NT2/D1 (cell line): ENCODE data around the gene SIDT1.

Source experiments
- DNase-seq: peaks from one replicate; pipeline ENCODE4 v3.0.0-alpha.2; 2011; ENCODE audit warnings: low read depth, low spot score
- H3K27me3 ChIP-seq: 2 replicates; pipeline ENCODE4 v1.6.0; 2011; ENCODE audit warnings: mild to moderate bottlenecking; ENCODE audit not compliant: insufficient read length, insufficient read depth
- H3K36me3 ChIP-seq: 2 replicates; pipeline ENCODE4 v1.6.1; 2011; ENCODE audit warnings: mild to moderate bottlenecking, low read length, mixed read lengths; ENCODE audit not compliant: insufficient read depth, insufficient read length
- H3K4me1 ChIP-seq: 2 replicates; pipeline ENCODE4 v1.5.1; 2011; ENCODE audit not compliant: insufficient read depth, insufficient read length
- H3K4me3 ChIP-seq: 2 replicates; pipeline ENCODE4 v1.5.1; 2011; ENCODE audit warnings: low read depth; ENCODE audit not compliant: insufficient read length
- H3K9ac ChIP-seq: 2 replicates; pipeline ENCODE4 v1.6.0; 2011; ENCODE audit warnings: low read depth; ENCODE audit not compliant: insufficient read length
- H3K9me3 ChIP-seq: 2 replicates; pipeline ENCODE4 v1.5.1; 2011; ENCODE audit warnings: mild to moderate bottlenecking, low read length; ENCODE audit not compliant: insufficient read depth
- SUZ12 ChIP-seq: IDR thresholded peaks from 2 replicates; pipeline ENCODE4 v1.6.1; 2011; ENCODE audit not compliant: insufficient read length, insufficient read depth; ENCODE audit errors: extremely low read depth
- YY1 ChIP-seq: IDR thresholded peaks from 2 replicates; pipeline ENCODE4 v1.6.1; 2011; ENCODE audit not compliant: insufficient read length, insufficient read depth
- ZNF274 ChIP-seq: IDR thresholded peaks from 2 replicates; pipeline ENCODE4 v1.6.1; 2011; ENCODE audit warnings: mild to moderate bottlenecking, low read depth, low read length

The SIDT1 gene

GRCh38 chr3:113501597-113501996 lies 30.8 kb upstream of the SIDT1 start:
- no peak overlapping the region for H3K9ac ChIP-seq

GRCh38 chr3:113505867-113506266 lies 26.5 kb upstream of the SIDT1 start:
- Histone ChIP-seq H3K27me3 (no peaks in the 10 kb centered on the region), H3K4me3 (no peak overlapping the region), H3K9me3 (no peaks in the 10 kb centered on the region), H3K36me3 (peaks cover 23% of the 10 kb centered on the region), H3K9ac (no peak overlapping the region), H3K4me1 (no peaks in the 10 kb centered on the region)
- TF ChIP-seq YY1 (no peak), SUZ12 (no peak), ZNF274 (no peak)
- no peak for DNase-seq

More at GRCh38 chr3:113501597-113501996, 30.8 kb upstream of the SIDT1 start:
- H3K27me3 ChIP-seq = no peaks in the 10 kb centered on the region
- H3K9me3 ChIP-seq = no peaks in the 10 kb centered on the region
- H3K4me3 ChIP-seq = no peak overlapping the region
- peaks cover 36% of the 10 kb centered on the region for H3K36me3 ChIP-seq
- TF ChIP-seq YY1 = no peak
- no peak for TF ChIP-seq ZNF274
- TF ChIP-seq SUZ12 = no peak
- no peak for DNase-seq
- no peaks in the 10 kb centered on the region for H3K4me1 ChIP-seq

- Histone ChIP-seq H3K27me3 (no peaks in the 10 kb centered on the region), H3K9ac (no peak overlapping the region), H3K9me3 (no peaks in the 10 kb centered on the region), H3K36me3 (peaks cover 25% of the 10 kb centered on the region), H3K4me3 (no peak overlapping the region), H3K4me1 (no peaks in the 10 kb centered on the region)
- no peak for DNase-seq
- TF ChIP-seq YY1 (no peak), SUZ12 (no peak), ZNF274 (no peak)
Measured at GRCh38 chr3:113507501-113508067, 24.8 kb upstream of the SIDT1 start.

GRCh38 chr3:113508966-113509365 lies 23.4 kb upstream of the SIDT1 start:
- peaks cover 24% of the 10 kb centered on the region for H3K36me3 ChIP-seq
- no peak overlapping the region for H3K9ac ChIP-seq
- H3K27me3 ChIP-seq = no peaks in the 10 kb centered on the region
- TF ChIP-seq ZNF274 = no peak
- no peak for TF ChIP-seq YY1
- no peak for TF ChIP-seq SUZ12
- no peak for DNase-seq
- no peaks in the 10 kb centered on the region for H3K9me3 ChIP-seq
- H3K4me3 ChIP-seq = no peak overlapping the region
- no peaks in the 10 kb centered on the region for H3K4me1 ChIP-seq

- Histone ChIP-seq H3K36me3 (peaks cover 2% of the 10 kb centered on the region), H3K27me3 (no peaks in the 10 kb centered on the region), H3K9me3 (no peaks in the 10 kb centered on the region; the same call in 1 of the 2 replicates), H3K9ac (peak overlapping the region; percentile 86), H3K4me3 (peak overlapping the region; percentile 95), H3K4me1 (no peaks in the 10 kb centered on the region)
- DNase-seq = no peak
- TF ChIP-seq ZNF274 = no peak
- no peak for TF ChIP-seq SUZ12
- no peak for TF ChIP-seq YY1
Measured at GRCh38 chr3:113514265-113514769, 18.0 kb upstream of the SIDT1 start.

- H3K27me3 ChIP-seq = no peaks in the 10 kb centered on the region
- no peaks in the 10 kb centered on the region; the same call in 1 of the 2 replicates for H3K9me3 ChIP-seq
- no peak for DNase-seq
- peak overlapping the region; percentile 86 for H3K9ac ChIP-seq
- H3K4me3 ChIP-seq = peak overlapping the region; percentile 95
- no peaks in the 10 kb centered on the region for H3K4me1 ChIP-seq
- TF ChIP-seq SUZ12 (no peak), YY1 (no peak), ZNF274 (no peak)
- H3K36me3 ChIP-seq = peaks cover 2% of the 10 kb centered on the region
Measured at GRCh38 chr3:113516115-113516505, 16.2 kb upstream of the SIDT1 start.

GRCh38 chr3:113521981-113522380 lies 10.4 kb upstream of the SIDT1 start:
- Histone ChIP-seq H3K9me3 (no peaks in the 10 kb centered on the region; the same call in 1 of the 2 replicates), H3K9ac (no peak overlapping the region), H3K4me3 (no peak overlapping the region), H3K4me1 (no peaks in the 10 kb centered on the region), H3K27me3 (no peaks in the 10 kb centered on the region), H3K36me3 (no peaks in the 10 kb centered on the region)
- no peak for TF ChIP-seq YY1
- TF ChIP-seq SUZ12 = no peak
- DNase-seq = no peak

GRCh38 chr3:113523241-113523640 lies 9.1 kb upstream of the SIDT1 start:
- no peaks in the 10 kb centered on the region for H3K9me3 ChIP-seq
- TF ChIP-seq ZNF274 (no peak), SUZ12 (no peak), YY1 (no peak)
- no peaks in the 10 kb centered on the region for H3K36me3 ChIP-seq
- no peaks in the 10 kb centered on the region for H3K4me1 ChIP-seq
- no peak for DNase-seq
- H3K9ac ChIP-seq = no peak overlapping the region
- no peaks in the 10 kb centered on the region for H3K27me3 ChIP-seq
- H3K4me3 ChIP-seq = no peak overlapping the region
